Stimulated activated CD8-positive, alpha-beta memory T cell treated with anti-CD3 and anti-CD28 coated beads, Interleukin-12 subunit alpha, Interleukin-12 subunit beta, amount 100 ng/mL, for 4 hours (primary cell): ENCODE data around the gene FOXD4L3.
"Not testable (repeated sequence)": the region's sequence is repeated elsewhere in the genome, so short reads cannot be mapped to it uniquely, and the experiment has no call there.

Source experiments
- DNase-seq: peaks from one replicate; pipeline ENCODE4 v3.0.0-alpha.2; 2020; ENCODE audit warnings: low read depth

FOXD4L3 gene

GRCh38 chr9:68302567-68302966 is at the start of gene FOXD4L3:
Gene FOXD4L3 (plus strand): TSS chr9:68302867. CDS start chr9:68302952, 85 bp downstream.
- not testable (repeated sequence) for DNase-seq

DNA sequence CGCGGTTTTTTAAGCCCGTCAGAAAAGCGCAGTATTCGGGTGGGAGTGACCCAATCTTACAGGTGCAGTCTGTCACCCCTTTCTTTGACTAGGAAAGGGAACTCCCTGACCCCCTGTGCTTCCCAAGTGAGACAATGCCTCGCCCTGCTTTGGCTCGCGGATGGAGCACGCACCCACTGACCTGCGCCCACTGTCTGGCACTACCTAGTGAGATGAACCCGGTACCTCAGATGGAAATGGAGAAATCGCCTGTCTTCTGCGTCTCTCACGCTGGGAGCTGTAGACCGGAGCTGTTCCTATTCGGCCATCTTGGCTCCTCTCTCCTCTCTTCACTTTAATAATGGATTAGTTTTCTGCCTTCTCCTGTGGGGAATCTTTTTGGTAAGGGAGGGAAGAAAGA is 21.6 kb upstream of the FOXD4L3 start:
- not testable (repeated sequence) for DNase-seq

- DNase-seq: not testable (repeated sequence)
These were observed 1.1 kb downstream of the FOXD4L3 start for GRCh38 chr9:68303771-68304170.

DNA sequence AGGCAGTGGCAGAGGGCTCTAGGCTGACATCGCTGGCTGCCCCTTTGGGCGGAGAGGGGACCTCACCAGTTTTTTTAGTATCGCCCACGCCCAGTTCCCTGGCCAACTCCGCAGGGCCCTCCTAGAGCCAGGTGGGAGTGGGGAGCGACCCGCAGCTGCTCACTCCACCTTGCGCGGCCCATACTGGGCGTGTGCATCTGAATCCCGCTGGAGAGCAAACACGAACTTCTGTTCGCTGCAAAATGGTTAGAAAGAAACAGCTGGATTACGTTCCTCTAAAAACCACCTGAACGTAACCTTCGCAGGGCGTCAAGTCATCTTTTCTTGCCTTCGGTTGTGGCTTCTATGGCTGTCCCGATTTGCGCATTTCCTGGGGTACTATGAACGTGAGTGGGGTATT is 1.5 kb downstream of the FOXD4L3 start:
- DNase-seq: not testable (repeated sequence)

GRCh38 chr9:68304777-68305176 is 2.1 kb downstream of the FOXD4L3 start:
- not testable (repeated sequence) for DNase-seq

DNA sequence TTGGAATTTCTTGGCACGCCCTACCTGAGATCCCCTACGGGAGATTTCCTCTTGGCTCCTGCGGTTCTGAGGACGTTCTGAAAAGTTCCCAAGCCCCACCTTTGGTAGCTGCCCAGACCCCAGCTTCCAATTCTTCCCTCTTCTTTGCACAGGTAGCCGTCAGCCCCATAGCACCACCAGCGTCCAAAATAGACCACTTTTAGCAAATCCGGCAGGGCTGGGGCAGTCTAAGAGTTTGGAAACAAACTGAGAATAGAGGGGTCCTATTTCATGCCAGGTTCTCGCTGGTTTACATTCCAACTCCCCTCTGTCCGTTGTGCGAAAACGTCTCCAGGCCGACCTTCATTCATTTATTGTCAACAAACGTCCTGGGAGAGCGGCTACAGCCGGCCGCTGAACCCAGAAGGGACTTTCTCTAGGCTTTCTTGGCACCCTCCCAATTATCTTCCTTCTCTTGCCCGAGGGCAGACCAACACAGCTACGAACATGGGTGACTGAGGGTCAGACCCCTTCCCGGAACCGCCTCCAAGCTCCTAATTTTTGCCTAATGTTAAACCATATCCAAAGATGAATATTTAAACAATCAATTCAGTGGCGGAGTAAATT is 3.1 kb downstream of the FOXD4L3 start:
- not testable (repeated sequence) for DNase-seq

- not testable (repeated sequence) for DNase-seq
These were observed 3.8 kb downstream of the FOXD4L3 start for GRCh38 chr9:68306391-68306964.

DNA sequence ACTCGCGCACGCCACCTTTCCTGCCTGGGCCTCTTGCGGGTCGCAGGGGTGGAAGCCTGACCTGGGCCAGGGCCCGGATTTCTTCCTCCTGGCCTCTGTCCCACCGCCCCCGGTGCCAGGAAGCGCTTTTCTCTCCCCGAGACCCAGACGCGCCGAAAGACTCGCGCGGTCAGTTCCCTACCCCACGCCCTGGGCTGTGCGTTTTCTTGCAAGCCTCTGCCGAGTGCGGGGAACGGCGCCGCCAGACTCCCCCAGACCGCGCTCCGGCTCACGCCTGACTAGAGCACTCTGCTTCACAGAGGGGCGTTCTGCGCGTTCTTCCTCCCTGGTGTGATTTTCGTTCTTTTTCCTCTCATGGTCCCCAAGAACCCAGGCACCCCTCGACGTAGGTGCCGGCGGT is 4.5 kb downstream of the FOXD4L3 start:
- not testable (repeated sequence) for DNase-seq

GRCh38 chr9:68307654-68308053 is 5.0 kb downstream of the FOXD4L3 start:
- not testable (repeated sequence) for DNase-seq

DNA sequence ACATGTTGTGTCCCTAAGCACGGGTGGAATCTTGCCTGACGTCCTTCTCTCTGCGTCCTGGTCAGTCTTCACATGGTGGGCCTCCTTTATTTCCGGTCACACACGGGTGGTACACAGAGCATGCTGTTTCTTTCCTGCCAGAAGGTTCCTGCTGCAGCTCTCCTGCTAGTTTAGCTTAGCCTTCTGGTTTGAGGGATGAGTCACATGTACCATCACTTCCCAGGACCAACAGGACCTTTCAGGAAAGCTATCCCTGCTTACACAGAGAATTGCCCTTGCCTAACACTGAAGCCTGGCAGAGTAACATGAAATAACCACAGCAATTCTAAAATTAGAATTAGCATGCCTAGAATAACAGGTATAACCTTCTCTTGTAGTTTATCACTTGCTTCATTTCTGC is 8.5 kb downstream of the FOXD4L3 start:
- not testable (repeated sequence) for DNase-seq

DNA sequence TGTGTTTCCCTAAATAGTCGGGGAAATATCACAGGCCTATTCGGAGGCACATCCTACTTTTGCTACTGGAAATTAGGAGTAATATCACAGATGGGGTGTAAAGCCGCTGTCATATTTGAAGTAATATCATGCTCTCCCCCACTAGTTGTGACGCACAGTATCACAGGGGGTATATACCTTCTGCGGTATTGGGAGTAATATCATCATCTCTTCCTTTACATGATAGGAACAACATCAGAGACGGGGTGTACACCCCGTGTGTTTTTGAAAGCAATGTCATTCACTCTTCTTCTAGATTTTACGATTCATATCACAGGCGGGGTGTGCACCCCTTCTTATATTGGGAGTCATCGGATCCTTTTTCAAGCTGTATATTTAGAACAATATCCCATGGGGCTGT is 15.5 kb downstream of the FOXD4L3 start:
- not testable (repeated sequence) for DNase-seq

DNA sequence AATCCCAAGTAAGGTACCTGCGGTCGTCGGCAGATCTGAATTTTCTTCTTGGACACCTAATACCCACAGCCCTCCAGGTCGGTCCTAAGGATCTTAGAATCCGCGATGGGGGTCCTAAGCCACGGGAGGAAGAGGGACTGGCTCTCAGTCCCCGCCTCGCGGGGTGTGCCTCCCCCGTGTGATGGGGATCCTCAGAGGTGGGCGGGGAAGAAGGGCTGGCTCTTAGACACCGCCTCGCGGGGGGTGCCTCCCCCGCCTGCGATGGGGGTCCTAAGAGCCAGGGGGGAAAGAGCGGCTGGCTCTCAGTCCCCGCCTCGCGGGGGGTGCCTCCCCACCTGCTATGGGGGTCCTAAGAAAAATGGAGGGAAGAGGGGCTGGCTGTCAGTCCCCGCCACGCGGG is 21.1 kb downstream of the FOXD4L3 start:
- DNase-seq: not testable (repeated sequence)

DNA sequence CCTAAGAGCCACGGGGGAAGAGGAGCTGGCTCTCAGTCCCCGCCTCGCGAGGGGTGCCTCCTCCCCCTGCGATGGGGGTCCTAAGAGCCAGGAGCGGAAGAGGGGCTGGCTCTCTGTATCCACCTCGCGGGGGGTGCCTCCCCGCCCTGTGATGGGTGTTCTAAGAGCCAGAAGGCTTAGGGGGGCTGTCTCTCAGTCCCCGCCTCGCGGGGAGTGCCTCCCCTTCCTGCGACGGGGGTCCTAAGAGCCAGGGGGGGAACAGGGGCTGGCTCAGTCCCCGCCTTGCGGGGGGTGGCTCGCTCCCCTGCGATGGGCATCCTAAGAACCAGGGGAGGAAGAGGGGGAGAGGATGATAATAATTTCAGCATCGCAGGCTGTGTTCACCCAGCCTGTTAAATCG is 21.9 kb downstream of the FOXD4L3 start:
- DNase-seq: not testable (repeated sequence)

DNA sequence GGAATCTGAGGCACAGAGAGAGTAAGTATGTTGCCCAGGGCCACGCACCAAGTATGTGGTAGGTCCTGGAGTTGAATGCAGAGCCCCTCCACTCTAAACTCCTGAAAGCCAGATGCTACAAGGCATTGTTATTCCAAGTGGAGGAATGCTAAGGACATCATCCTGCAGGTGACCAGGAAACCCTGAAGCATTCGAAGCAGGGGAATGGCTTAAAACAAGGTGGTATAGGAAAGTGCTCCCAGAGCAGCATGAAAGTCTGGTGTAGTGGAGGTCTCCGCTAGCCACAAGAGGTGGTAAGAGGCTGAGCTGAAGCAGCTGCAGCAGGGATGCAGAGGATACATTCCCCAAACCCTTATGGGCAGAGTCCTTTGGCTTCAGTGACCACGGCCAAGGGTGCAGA is 26.4 kb downstream of the FOXD4L3 start:
- not testable (repeated sequence) for DNase-seq

- not testable (repeated sequence) for DNase-seq
These were observed 28.0 kb downstream of the FOXD4L3 start for GRCh38 chr9:68330531-68331173.

- DNase-seq: not testable (repeated sequence)
These were observed 29.5 kb downstream of the FOXD4L3 start for GRCh38 chr9:68332122-68332521.

- not testable (repeated sequence) for DNase-seq
These were observed 33.3 kb downstream of the FOXD4L3 start for GRCh38 chr9:68335935-68336334.

GRCh38 chr9:68336639-68337339 is 34.1 kb downstream of the FOXD4L3 start:
- not testable (repeated sequence) for DNase-seq

- not testable (repeated sequence) for DNase-seq
These were observed 35.3 kb downstream of the FOXD4L3 start for GRCh38 chr9:68338000-68338399.

DNA sequence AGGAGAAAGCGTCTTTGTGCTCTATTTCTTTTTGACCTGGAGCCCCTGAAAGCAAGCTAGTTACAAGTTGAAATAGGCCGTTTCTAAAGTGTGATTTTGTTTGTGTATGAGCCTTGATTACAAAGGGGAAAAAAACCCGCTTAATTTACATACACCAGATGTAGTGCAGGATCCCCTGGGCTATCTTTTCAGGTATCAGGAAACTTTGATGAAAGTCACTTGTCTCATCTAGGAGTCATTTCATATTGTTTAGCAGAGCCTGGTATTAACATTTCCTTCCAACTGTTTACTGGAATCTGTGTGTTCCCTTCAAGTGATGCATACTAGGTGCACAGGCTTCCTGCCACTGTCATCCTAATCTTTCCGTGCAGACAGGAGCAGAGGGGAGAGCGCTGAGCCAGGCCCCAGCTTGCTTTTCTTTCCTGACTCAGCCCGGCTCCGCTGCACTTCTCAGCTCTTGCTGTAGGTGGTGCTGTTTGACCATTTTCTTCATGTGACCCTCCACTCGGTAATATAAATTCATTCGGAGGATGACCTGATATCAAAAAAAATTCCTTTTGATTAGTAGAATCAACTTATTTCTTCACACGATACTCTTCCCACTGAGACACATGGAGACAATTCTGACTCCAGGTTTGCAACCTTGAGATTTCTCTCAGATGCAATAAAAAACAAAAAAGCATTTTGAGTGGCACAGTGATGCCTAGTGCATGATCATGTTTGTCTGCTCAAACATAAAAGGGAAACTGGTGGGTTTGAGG is 39.8 kb downstream of the FOXD4L3 start:
- not testable (repeated sequence) for DNase-seq

- not testable (repeated sequence) for DNase-seq
These were observed 40.6 kb downstream of the FOXD4L3 start for GRCh38 chr9:68343242-68343641.

GRCh38 chr9:68343992-68344391 is 41.3 kb downstream of the FOXD4L3 start:
- DNase-seq: not testable (repeated sequence)
